BE2C (cell line): ENCODE data around the gene TUBA3E.
"Not testable (repeated sequence)": the region's sequence is repeated elsewhere in the genome, so short reads cannot be mapped to it uniquely, and the experiment has no call there.

Experiments
- DNase-seq: peaks from one replicate; pipeline ENCODE4 v3.0.0-alpha.2; 2020
- H3K27me3 ChIP-seq: fragments of 250-450 bp; sonication (Bioruptor Pico); 2 replicates; pipeline ENCODE4 v1.5.1; 2020; ENCODE audit warnings: mild to moderate bottlenecking
- H3K36me3 ChIP-seq: fragments of 250-450 bp; sonication (Bioruptor Pico); 2 replicates; pipeline ENCODE4 v1.5.1; 2020; ENCODE audit warnings: mild to moderate bottlenecking
- H3K4me1 ChIP-seq: fragments of 250-450 bp; sonication (Bioruptor Pico); 2 replicates; pipeline ENCODE4 v1.5.1; 2020
- H3K4me3 ChIP-seq: 2 replicates; pipeline ENCODE4 v1.5.1; 2011; ENCODE audit warnings: low read depth, low read length
- H3K9me3 ChIP-seq: fragments of 250-450 bp; sonication (Bioruptor Pico); 2 replicates; pipeline ENCODE4 v1.5.1; 2020

Gene TUBA3E

DNA sequence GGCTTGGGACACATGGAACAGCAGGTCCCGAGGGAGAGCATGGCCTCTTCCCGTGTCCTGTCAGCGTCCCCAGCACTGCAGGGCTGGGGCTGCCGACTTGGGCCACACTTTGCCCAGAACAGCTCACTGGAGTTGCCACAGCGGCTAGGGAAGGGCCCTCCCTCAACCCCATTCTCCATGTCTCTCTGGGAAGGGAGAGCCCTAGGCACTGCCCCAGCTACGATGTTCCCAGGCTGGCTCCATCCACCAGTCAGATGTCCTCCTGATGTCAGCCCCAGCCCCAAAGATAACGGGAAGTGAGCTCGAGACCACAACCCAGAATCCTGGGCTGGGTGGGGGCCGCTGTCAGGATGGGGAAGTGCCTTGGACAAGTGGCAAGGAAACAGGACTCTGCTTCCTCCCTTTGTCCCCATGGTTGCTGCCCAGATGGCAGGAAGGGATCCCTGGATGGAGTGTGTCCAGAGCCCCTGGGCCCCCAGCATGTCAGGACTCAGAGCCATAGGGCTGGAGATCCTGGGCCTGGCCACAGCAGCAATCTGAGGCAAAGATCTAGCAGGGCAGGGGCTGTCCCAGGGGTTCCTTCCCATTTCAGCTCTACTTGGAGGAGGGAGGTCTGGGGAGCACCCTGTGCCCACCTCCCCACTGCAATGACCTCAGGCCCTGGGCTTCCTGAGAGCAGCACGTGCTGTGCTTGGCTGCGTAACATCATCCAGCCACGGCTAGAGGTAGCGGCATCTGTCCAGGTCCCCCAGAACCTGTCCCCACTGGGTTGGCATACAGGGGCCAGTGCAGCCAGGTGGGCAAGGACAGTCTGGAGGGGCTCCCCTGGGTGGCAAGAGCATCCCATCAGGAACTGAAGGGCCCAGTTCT is 55.6 kb downstream of the TUBA3E start:
- not testable (repeated sequence) for H3K36me3 ChIP-seq, H3K4me3 ChIP-seq, H3K9me3 ChIP-seq, H3K4me1 ChIP-seq, H3K27me3 ChIP-seq, DNase-seq
